BJ (cell line): ENCODE measurements around the gene PLCXD1. TPM values are rescaled to one million over a fixed set of nuclear protein-coding genes. Genes with fewer than 3 reads are reported as not detected.
A peak's percentile ranks its signal among the peaks of the same experiment; 100 is the strongest.

Source experiments
- CTCF ChIA-PET: fragments of 350-600 bp; formaldehyde crosslinking; extraction: SDS; loops from one replicate; lab custom pipeline; 2021; ENCODE audit warnings: antibody characterized with exemption, inconsistent platforms; lab: Yijun Ruan, JAX
- POLR2A ChIA-PET: fragments of 300-600 bp; sonication (Branson Sonifier 250); formaldehyde crosslinking; extraction: SDS; loops from one replicate; lab custom pipeline; 2021; ENCODE audit warnings: antibody characterized with exemption; lab: Charles Lee
- DNase-seq: peaks from one replicate; pipeline ENCODE4 v3.0.0-alpha.2; 2011; ENCODE audit warnings: low read depth
- H3K27me3 ChIP-seq: 2 replicates; pipeline ENCODE4 v1.6.0; 2011; ENCODE audit warnings: low read length; ENCODE audit not compliant: control insufficient read depth, insufficient read depth
- H3K36me3 ChIP-seq: 2 replicates; pipeline ENCODE4 v1.5.1; 2011; ENCODE audit warnings: low read length; ENCODE audit not compliant: control insufficient read depth, insufficient read depth
- H3K4me3 ChIP-seq: 2 replicates; pipeline ENCODE4 v1.5.1; 2011; ENCODE audit warnings: low read depth, mild to moderate bottlenecking, control low read depth, low read length
- polyA plus RNA-seq: library from polyadenylated mRNA; depleted of rRNA; stranded (reverse); fragments of >200 nt; gene quantifications from 2 replicates; pipeline ENCODE4 v1.2.3, GENCODE V29; 2011
- TF ChIP-seq, protein P1 (sequence below): IDR thresholded peaks from 2 replicates; pipeline ENCODE4 v1.5.1; 2011; ENCODE audit warnings: low read depth, mild to moderate bottlenecking, control low read depth, inconsistent platforms, low read length, moderate library complexity; ENCODE audit not compliant: insufficient read depth

PLCXD1 gene
- polyA plus RNA-seq, 1 experiment, result 6.4 TPM

DNA sequence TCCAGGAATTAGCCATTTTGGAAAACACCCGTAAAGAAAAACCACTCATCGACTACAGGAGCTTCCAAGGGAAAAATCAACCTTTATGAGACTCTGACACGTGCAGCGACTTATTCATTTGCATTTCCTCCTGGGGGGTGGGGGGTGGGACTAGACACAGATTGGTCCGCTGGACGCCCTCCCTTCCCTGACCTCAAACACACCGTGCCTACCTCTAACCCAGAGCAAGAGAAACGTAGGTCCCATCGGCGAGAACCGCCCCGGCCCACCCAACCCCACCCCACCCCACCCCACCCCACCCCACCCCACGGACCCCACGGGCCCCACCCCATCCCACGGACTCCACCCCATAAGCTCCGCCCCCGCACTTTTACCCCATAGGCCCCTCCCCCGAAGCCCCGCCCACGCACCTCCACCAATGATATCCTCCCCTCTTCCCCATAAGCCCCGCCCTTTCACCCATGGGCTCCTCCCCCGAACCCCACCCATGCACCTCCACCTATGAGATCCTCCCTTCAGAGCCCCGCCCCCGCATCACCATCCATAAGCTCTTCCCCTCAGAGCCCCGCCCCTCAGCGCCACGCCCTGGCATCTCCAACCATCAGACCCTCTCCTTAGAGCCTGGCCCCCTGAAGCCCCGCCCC lies 36.4 kb downstream of the PLCXD1 start:
- Histone ChIP-seq H3K27me3 (no peaks in the 10 kb centered on the region), H3K36me3 (peaks cover 7% of the 10 kb centered on the region), H3K4me3 (peak overlapping the region; percentile 96)
- DNase-seq, result no peak
- TF ChIP-seq, protein P1, sequence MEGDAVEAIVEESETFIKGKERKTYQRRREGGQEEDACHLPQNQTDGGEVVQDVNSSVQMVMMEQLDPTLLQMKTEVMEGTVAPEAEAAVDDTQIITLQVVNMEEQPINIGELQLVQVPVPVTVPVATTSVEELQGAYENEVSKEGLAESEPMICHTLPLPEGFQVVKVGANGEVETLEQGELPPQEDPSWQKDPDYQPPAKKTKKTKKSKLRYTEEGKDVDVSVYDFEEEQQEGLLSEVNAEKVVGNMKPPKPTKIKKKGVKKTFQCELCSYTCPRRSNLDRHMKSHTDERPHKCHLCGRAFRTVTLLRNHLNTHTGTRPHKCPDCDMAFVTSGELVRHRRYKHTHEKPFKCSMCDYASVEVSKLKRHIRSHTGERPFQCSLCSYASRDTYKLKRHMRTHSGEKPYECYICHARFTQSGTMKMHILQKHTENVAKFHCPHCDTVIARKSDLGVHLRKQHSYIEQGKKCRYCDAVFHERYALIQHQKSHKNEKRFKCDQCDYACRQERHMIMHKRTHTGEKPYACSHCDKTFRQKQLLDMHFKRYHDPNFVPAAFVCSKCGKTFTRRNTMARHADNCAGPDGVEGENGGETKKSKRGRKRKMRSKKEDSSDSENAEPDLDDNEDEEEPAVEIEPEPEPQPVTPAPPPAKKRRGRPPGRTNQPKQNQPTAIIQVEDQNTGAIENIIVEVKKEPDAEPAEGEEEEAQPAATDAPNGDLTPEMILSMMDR, result no peak
- POLR2A ChIA-PET, result no interaction called here
- CTCF ChIA-PET, result no interaction called here

DNA sequence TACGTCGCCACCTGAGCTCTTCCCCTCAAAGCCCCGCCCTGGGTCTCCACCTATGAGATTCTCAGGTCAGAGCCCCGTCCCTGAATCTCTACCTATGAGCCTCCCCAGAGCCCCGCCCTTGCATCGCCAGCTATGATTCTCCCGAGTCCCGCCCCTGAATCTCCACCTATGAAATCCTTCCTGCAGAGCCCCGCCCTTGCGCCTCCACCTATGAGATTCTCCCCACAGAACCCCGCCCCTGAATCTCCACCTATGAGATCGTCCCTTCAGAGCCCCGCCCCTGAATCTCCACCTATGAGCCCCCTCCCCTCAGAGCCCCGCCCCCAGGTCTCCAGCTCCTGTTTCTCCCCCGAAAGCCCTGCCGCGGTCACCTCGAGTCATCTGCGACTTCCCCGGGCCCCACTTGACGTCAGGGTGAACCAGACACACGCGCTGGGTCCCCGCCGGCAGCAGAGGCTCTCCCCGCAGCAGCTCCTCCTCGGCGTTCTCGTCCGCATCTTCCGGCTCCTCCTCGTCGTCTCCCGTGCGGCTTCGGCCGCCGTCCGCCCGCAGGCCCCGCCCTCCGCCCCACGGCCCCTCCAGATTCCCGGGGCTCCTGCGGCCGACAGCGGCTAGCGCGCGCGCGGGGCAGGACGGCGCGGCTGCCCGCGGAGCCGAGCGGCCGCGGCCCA lies 37.0 kb downstream of the PLCXD1 start:
- ChIA-PET CTCF (no interaction called here), POLR2A (no interaction called here)
- Histone ChIP-seq H3K36me3 (peaks cover 6% of the 10 kb centered on the region), H3K27me3 (no peaks in the 10 kb centered on the region), H3K4me3 (peak overlapping the region; percentile 96)
- TF ChIP-seq, protein P1, result no peak
- DNase-seq, result peak; percentile 91

GRCh38 chrX:318739-319578 lies 37.8 kb downstream of the PLCXD1 start, which contains the start of gene GTPBP6:
Gene GTPBP6 (minus strand): TSS chrX:318796. CDS start chrX:318787, 9 bp downstream.
- DNase-seq, result peak; percentile 98
- peaks cover 6% of the 10 kb centered on the region for H3K36me3 ChIP-seq
- TF ChIP-seq, protein P1, result peak; percentile 42
- POLR2A ChIA-PET, result no interaction called here
- no peaks in the 10 kb centered on the region for H3K27me3 ChIP-seq
- H3K4me3 ChIP-seq, result peak within 1 kb of the TSS; percentile 97
- CTCF ChIA-PET, result no interaction called here

GRCh38 chrX:319579-320125 lies 38.5 kb downstream of the PLCXD1 start:
- CTCF ChIA-PET, result no interaction called here
- DNase-seq, result no peak

More at GRCh38 chrX:319579-320125, 38.5 kb downstream of the PLCXD1 start:
- POLR2A ChIA-PET, result no interaction called here
- Histone ChIP-seq H3K4me3 (peak overlapping the region; percentile 97), H3K36me3 (peaks cover 6% of the 10 kb centered on the region), H3K27me3 (no peaks in the 10 kb centered on the region)
- TF ChIP-seq, protein P1, result no peak
